Uterus (tissue), 4 donors: ENCODE measurements around the gene PTPMT1. TPM values are rescaled to one million over a fixed set of nuclear protein-coding genes. Genes with fewer than 3 reads are reported as not detected.
A peak's percentile ranks its signal among the peaks of the same experiment; 100 is the strongest.

Experiments
- DNase-seq, 2 donors: peaks; one replicate each; pipeline ENCODE4 v3.0.0-alpha.2; 2019 to 2020
- H3K27ac ChIP-seq, 2 donors: fragments of 200-600 bp; sonication (generic); 1 replicate in 1 of 2; 2 replicates in 1 of 2; pipeline ENCODE4 v1.5.1; 2016 to 2018
- H3K27me3 ChIP-seq, 2 donors: fragments of 200-600 bp; sonication (generic); one replicate each; pipeline ENCODE4 v1.5.1; 2018 to 2019; ENCODE audit warnings: control low read depth in 1 of 2
- H3K36me3 ChIP-seq, 2 donors: fragments of 200-600 bp; sonication (generic); one replicate each; pipeline ENCODE4 v1.5.1; 2019; ENCODE audit warnings: control low read depth in 1 of 2
- H3K4me1 ChIP-seq, 2 donors: fragments of 200-600 bp; sonication (generic); one replicate each; pipeline ENCODE4 v1.5.1; 2018 to 2019; ENCODE audit warnings: control low read depth in 1 of 2
- H3K4me3 ChIP-seq, 2 donors: fragments of 200-600 bp; sonication (generic); 1 replicate in 1 of 2; 2 replicates in 1 of 2; pipeline ENCODE4 v1.5.1; 2018 to 2019; ENCODE audit warnings: mild to moderate bottlenecking in 1 of 2
- H3K9me3 ChIP-seq, 2 donors: fragments of 200-600 bp; sonication (generic); one replicate each; pipeline ENCODE4 v1.5.1; 2019; ENCODE audit warnings: control low read depth in 1 of 2
- POLR2A ChIP-seq, 2 donors: fragments of 450-650 bp; IDR thresholded peaks; one replicate each; pipeline ENCODE4 v1.6.1; 2016; ENCODE audit warnings: antibody characterized with exemption in 2 of 2, mild to moderate bottlenecking in 1 of 2, moderate library complexity in 1 of 2
- intact Hi-C: fragments of 100-400 bp; cut with DNase I; formaldehyde crosslinking; loops from one replicate; pipeline ENCODE4 v1.15.1; 2023; ENCODE audit warnings: low total_unique reads
- total RNA-seq, 4 donors: library from RNA; depleted of rRNA in 3 of 4; stranded (reverse); fragments of >200 nt in 3 of 4; gene quantifications; one replicate each; pipeline versions ENCODE4 v1.1.0 to v1.2.4, GENCODE V29; 2014 to 2023
- TF ChIP-seq, protein P1 (sequence below), 4 experiments: fragments of 200-600 bp in 2 of 4; fragments of 450-650 bp in 2 of 4; sonication (generic) in 2 of 4; IDR thresholded peaks; one replicate each; pipeline ENCODE4 v1.5.1; 2016 to 2019; ENCODE audit warnings: antibody characterized with exemption in 4 of 4, mild to moderate bottlenecking in 2 of 4, moderate library complexity in 1 of 4
- donor health status: DM: yes; HTN: yes; CAD: no.

PTPMT1 gene, protein sequence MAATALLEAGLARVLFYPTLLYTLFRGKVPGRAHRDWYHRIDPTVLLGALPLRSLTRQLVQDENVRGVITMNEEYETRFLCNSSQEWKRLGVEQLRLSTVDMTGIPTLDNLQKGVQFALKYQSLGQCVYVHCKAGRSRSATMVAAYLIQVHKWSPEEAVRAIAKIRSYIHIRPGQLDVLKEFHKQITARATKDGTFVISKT
- 10 to 100 TPM; 28.5 to 74.4 (median 48.7) TPM for total RNA-seq

DNA sequence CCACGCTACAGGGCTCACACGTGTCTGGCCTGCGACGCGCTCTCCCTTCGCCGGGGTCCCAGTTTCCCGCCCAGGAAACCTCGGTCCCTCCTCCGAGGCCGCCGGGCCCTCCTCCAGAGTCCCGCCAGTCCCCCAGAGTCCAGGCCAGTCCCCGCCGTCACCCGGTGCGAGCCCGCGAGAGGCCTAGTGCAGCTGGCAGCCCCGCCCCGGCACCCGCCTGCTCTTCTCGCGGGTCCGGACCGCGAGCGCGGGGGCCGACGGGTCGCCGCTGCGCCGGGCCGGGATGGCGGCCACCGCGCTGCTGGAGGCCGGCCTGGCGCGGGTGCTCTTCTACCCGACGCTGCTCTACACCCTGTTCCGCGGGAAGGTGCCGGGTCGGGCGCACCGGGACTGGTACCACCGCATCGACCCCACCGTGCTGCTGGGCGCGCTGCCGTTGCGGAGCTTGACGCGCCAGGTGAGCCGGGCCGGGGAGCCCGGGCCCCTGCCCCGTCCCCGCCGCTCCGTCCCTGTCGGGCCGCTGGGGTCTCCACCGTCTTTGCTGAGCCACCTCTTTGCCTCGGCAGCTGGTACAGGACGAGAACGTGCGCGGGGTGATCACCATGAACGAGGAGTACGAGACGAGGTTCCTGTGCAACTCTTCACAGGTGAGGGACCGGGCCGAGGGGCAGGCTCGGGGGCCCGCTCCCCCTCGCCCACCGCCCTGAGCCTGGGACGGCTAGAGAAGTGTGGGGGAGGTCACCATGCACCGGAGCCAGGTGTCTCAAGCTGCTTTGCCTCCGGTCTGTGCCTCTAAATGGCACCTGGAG is at the start of gene PTPMT1:
TSS of gene PTPMT1 (plus strand) at position 260 of the 809 bp plus-strand sequence. CDS start at position 284, 24 bp downstream.
- H3K27me3 ChIP-seq: no peaks in the 10 kb centered on the region
- intact Hi-C loops: no loop called here
- no peaks in the 10 kb centered on the region for H3K36me3 ChIP-seq

DNA sequence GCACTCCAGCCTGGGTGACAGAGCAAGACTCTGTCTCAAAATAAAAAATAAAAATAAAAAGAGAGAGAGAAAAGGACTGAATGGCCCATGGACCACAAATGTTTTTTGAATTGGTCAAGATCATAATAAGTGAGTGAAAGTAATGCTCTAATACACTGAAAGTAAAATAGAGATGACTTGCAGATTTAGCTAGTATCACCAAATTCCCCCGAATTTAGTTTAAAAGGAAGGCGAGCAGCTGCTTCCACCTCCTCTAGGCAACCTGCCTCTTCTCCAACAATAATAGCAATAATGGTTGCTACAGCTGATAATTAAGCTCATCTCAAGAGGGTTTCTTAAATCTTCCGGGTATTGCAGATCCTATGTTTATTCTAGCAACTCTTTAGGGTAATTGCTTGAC is 49.2 kb upstream of the PTPMT1 start:
- H3K36me3 ChIP-seq: no peaks in the 10 kb centered on the region
- DNase-seq: no peak
- intact Hi-C loops: no loop called here
- peaks cover 6 to 23% of the 10 kb centered on the region in 2 donors for H3K4me1 ChIP-seq
- no peak for TF ChIP-seq POLR2A (IDR thresholded peaks at IDR 0.05)
- TF ChIP-seq, protein P1, sequence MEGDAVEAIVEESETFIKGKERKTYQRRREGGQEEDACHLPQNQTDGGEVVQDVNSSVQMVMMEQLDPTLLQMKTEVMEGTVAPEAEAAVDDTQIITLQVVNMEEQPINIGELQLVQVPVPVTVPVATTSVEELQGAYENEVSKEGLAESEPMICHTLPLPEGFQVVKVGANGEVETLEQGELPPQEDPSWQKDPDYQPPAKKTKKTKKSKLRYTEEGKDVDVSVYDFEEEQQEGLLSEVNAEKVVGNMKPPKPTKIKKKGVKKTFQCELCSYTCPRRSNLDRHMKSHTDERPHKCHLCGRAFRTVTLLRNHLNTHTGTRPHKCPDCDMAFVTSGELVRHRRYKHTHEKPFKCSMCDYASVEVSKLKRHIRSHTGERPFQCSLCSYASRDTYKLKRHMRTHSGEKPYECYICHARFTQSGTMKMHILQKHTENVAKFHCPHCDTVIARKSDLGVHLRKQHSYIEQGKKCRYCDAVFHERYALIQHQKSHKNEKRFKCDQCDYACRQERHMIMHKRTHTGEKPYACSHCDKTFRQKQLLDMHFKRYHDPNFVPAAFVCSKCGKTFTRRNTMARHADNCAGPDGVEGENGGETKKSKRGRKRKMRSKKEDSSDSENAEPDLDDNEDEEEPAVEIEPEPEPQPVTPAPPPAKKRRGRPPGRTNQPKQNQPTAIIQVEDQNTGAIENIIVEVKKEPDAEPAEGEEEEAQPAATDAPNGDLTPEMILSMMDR (IDR thresholded peaks at IDR 0.05): no peak
- no peaks in the 10 kb centered on the region for H3K9me3 ChIP-seq
- no peaks in the 10 kb centered on the region for H3K27me3 ChIP-seq
- H3K4me3 ChIP-seq: no peak overlapping the region
- H3K27ac ChIP-seq: no peak overlapping the region

More for the DNA sequence above, at the start of gene PTPMT1:
- peak; percentile 59 to 68 for DNase-seq
- Histone ChIP-seq H3K9me3 (no peaks in the 10 kb centered on the region), H3K4me1 (peaks cover 5% of the 10 kb centered on the region in 2 donors), H3K4me3 (peak within 1 kb of the TSS; percentile 70 to 93), H3K27ac (peak within 1 kb of the TSS; percentile 84 to 88)
- TF ChIP-seq POLR2A (IDR thresholded peaks at IDR 0.05): peak in 1 of 2 donors; percentile 27
- TF ChIP-seq, protein P1 (IDR thresholded peaks at IDR 0.05): no peak

DNA sequence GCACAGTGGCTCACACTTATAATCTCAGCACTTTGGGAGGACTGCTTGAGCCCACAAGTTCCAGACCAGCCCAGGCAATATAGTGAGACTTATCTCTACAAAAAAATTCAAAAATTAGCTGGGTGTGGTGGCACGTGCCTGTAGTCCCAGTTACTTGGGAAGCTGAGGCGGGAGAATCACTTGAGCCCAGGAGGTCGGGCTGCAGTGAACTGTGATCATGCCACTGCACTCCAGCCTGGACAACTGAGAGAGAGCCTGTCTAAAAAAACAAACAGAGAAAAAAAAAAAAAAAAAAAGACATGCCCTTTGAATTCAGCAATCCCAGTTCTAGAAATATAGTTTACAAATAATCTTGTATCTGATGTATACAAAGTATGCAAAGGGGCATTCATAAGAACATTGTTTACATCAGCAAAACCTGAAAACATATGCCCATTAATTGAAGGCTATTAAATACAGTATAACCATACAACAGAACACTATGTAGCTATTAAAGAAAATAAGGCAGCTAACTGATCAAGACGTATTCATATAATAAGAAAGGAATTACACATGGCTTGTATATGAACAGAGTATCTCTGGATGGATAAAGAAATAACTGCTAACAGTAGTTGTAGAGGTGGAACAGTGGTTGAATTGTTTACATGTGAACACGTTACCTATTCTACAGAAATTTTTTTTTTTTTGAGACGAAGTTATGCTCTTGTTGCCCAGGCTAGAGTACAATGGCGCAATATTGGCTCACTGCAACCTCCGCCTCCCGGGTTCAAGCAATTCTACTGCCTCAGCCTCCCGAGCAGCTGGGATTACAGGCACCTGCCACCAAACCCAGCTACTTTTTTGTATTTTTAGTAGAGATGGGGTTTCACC is 48.2 kb upstream of the PTPMT1 start:
- TF ChIP-seq, protein P1 (IDR thresholded peaks at IDR 0.05): no peak
- TF ChIP-seq POLR2A (IDR thresholded peaks at IDR 0.05): no peak
- Histone ChIP-seq H3K4me1 (peaks cover 12 to 23% of the 10 kb centered on the region in 2 donors), H3K27ac (no peak overlapping the region), H3K36me3 (no peaks in the 10 kb centered on the region), H3K27me3 (no peaks in the 10 kb centered on the region), H3K9me3 (no peaks in the 10 kb centered on the region), H3K4me3 (no peak overlapping the region)
- no peak for DNase-seq
- intact Hi-C loops: no loop called here

DNA sequence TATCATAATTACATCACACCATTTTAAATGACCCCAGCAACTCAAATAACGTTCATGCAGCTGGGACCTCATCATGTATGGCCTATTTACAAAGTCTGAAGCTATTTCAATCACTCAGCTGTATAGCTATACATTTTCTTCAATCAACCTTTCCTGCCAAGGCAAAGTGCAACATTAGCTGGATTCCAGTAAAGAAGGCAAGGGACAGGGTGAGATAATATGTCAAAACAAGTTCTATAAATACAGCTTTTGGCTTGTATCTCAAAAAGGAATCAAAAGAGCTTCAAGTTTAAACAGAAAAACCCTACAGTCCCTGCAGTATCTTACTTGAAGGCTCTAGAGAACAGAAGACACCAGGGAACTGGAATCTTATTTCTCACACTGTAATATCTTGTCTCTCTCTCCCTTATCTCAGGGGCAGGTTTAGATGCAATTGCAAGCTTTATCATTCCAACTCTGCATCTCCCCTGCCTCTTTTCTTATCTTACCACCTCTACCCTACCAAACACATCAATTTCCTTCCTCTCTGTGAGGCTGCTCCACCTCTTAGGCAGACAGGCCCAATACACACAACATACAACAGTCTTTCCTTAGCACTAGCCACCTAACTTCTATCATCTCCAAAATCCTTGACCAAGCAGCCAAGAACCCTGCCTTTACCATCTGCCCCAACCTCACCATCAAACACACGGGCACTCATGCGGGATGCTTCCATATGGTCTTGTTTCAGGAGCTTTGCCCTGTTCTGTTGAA is 47.0 kb upstream of the PTPMT1 start:
- Histone ChIP-seq H3K27ac (peak overlapping the region in 1 of 2 donors; percentile 43), H3K36me3 (no peaks in the 10 kb centered on the region), H3K27me3 (no peaks in the 10 kb centered on the region), H3K9me3 (no peaks in the 10 kb centered on the region), H3K4me3 (no peak overlapping the region), H3K4me1 (peaks cover 12 to 27% of the 10 kb centered on the region in 2 donors)
- TF ChIP-seq, protein P1 (IDR thresholded peaks at IDR 0.05): no peak
- no peak for TF ChIP-seq POLR2A (IDR thresholded peaks at IDR 0.05)
- no peak for DNase-seq
- intact Hi-C loops: no loop called here
